ENCODE data around the gene B3GLCT.

DNA sequence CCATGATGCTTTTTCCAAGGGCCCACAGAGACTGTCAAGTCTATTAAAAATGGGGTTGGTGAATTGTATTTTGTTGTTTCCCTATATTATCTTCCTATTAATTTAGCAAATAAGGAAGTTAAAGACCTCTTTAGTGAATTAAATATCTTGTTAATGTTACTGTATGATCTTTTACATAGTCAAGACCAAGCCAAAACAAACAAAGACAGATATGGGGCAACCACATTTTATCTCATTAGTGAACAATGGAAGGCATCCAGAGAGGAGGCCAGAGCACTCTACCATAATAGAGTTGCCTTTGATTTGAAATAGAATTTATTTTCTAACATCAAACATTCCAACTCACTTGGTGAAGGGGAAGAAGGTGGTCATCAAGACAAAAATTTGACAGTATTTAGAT lies 169.4 kb downstream of the B3GLCT start:
- no peak for TF ChIP-seq POLR2A (IDR thresholded peaks at IDR 0.05)
- TF ChIP-seq, protein P1, sequence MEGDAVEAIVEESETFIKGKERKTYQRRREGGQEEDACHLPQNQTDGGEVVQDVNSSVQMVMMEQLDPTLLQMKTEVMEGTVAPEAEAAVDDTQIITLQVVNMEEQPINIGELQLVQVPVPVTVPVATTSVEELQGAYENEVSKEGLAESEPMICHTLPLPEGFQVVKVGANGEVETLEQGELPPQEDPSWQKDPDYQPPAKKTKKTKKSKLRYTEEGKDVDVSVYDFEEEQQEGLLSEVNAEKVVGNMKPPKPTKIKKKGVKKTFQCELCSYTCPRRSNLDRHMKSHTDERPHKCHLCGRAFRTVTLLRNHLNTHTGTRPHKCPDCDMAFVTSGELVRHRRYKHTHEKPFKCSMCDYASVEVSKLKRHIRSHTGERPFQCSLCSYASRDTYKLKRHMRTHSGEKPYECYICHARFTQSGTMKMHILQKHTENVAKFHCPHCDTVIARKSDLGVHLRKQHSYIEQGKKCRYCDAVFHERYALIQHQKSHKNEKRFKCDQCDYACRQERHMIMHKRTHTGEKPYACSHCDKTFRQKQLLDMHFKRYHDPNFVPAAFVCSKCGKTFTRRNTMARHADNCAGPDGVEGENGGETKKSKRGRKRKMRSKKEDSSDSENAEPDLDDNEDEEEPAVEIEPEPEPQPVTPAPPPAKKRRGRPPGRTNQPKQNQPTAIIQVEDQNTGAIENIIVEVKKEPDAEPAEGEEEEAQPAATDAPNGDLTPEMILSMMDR (IDR thresholded peaks at IDR 0.05): no peak
